ENCODE measurements around the gene DNAH1.

DNAH1 gene

GRCh38 chr3:52393131-52393807 lies 77.2 kb downstream of the DNAH1 start:
- Histone ChIP-seq H3K4me1 (no peaks in the 10 kb centered on the region), H3K9ac (no peak overlapping the region), H3K27ac (no peak overlapping the region), H3K9me3 (no peaks in the 10 kb centered on the region), H4K20me1 (no peaks in the 10 kb centered on the region), H3K4me2 (no peak overlapping the region), H3K36me3 (peaks cover 56% of the 10 kb centered on the region; the same call in 1 of the 2 replicates), H3K4me3 (no peak overlapping the region), H3K27me3 (no peaks in the 10 kb centered on the region)
- no peak for TF ChIP-seq Cebpa-rat (IDR thresholded peaks at IDR 0.05)

- no peaks in the 10 kb centered on the region for H3K27me3 ChIP-seq
- no peaks in the 10 kb centered on the region for H4K20me1 ChIP-seq
- H3K27ac ChIP-seq, result no peak overlapping the region
- no peak for TF ChIP-seq Cebpa-rat (IDR thresholded peaks at IDR 0.05)
- H3K36me3 ChIP-seq, result peaks cover 56% of the 10 kb centered on the region
- H3K9me3 ChIP-seq, result no peaks in the 10 kb centered on the region
- H3K4me2 ChIP-seq, result no peak overlapping the region
- H3K4me3 ChIP-seq, result no peak overlapping the region
- no peak overlapping the region for H3K9ac ChIP-seq
- H3K4me1 ChIP-seq, result no peaks in the 10 kb centered on the region
Observed at GRCh38 chr3:52393959-52394670, 78.0 kb downstream of the DNAH1 start.

- Histone ChIP-seq H3K4me3 (no peak overlapping the region), H3K27me3 (no peaks in the 10 kb centered on the region), H3K27ac (no peak overlapping the region), H3K9me3 (no peaks in the 10 kb centered on the region), H3K4me2 (no peak overlapping the region), H3K9ac (no peak overlapping the region), H3K36me3 (peaks cover 60% of the 10 kb centered on the region), H3K4me1 (no peaks in the 10 kb centered on the region), H4K20me1 (no peaks in the 10 kb centered on the region)
- TF ChIP-seq Cebpa-rat (IDR thresholded peaks at IDR 0.05), result no peak
Observed at GRCh38 chr3:52394751-52395502, 78.8 kb downstream of the DNAH1 start.

GRCh38 chr3:52395503-52395865 lies 79.4 kb downstream of the DNAH1 start:
- Histone ChIP-seq H3K4me1 (no peaks in the 10 kb centered on the region), H3K9me3 (no peaks in the 10 kb centered on the region)

GRCh38 chr3:52396011-52396906 lies 80.1 kb downstream of the DNAH1 start:
- H3K4me2 ChIP-seq, result no peak overlapping the region
- H3K4me3 ChIP-seq, result no peak overlapping the region
- no peak for TF ChIP-seq Cebpa-rat (IDR thresholded peaks at IDR 0.05)
- H3K9me3 ChIP-seq, result no peaks in the 10 kb centered on the region
- peaks cover 12% of the 10 kb centered on the region; the same call in 1 of the 2 replicates for H4K20me1 ChIP-seq
- no peaks in the 10 kb centered on the region for H3K27me3 ChIP-seq
- peaks cover 66% of the 10 kb centered on the region for H3K36me3 ChIP-seq
- H3K4me1 ChIP-seq, result no peaks in the 10 kb centered on the region
- no peak overlapping the region for H3K27ac ChIP-seq
- H3K9ac ChIP-seq, result no peak overlapping the region

More at GRCh38 chr3:52395503-52395865, 79.4 kb downstream of the DNAH1 start:
- Histone ChIP-seq H3K4me2 (no peak overlapping the region), H4K20me1 (0 out of 2 replicates have a peak, but pooled peaks cover 4% of the 10 kb centered on the region), H3K9ac (no peak overlapping the region), H3K27me3 (no peaks in the 10 kb centered on the region), H3K27ac (no peak overlapping the region), H3K4me3 (no peak overlapping the region), H3K36me3 (peaks cover 65% of the 10 kb centered on the region)
- no peak for TF ChIP-seq Cebpa-rat (IDR thresholded peaks at IDR 0.05)

- no peak overlapping the region for H3K9ac ChIP-seq
- no peak overlapping the region for H3K4me2 ChIP-seq
- H4K20me1 ChIP-seq, result peaks cover 20% of the 10 kb centered on the region
- no peaks in the 10 kb centered on the region for H3K27me3 ChIP-seq
- no peaks in the 10 kb centered on the region for H3K9me3 ChIP-seq
- H3K4me1 ChIP-seq, result no peaks in the 10 kb centered on the region
- peaks cover 66% of the 10 kb centered on the region for H3K36me3 ChIP-seq
- no peak overlapping the region for H3K27ac ChIP-seq
- no peak for TF ChIP-seq Cebpa-rat (IDR thresholded peaks at IDR 0.05)
- H3K4me3 ChIP-seq, result no peak overlapping the region
Observed at GRCh38 chr3:52396907-52397591, 80.9 kb downstream of the DNAH1 start.

GRCh38 chr3:52397676-52398399 lies 81.7 kb downstream of the DNAH1 start:
- Histone ChIP-seq H3K4me3 (no peak overlapping the region), H3K36me3 (peaks cover 69% of the 10 kb centered on the region), H4K20me1 (peaks cover 23% of the 10 kb centered on the region), H3K4me1 (no peaks in the 10 kb centered on the region), H3K27ac (no peak overlapping the region), H3K27me3 (no peaks in the 10 kb centered on the region), H3K9me3 (no peaks in the 10 kb centered on the region), H3K9ac (no peak overlapping the region), H3K4me2 (no peak overlapping the region)
- TF ChIP-seq Cebpa-rat (IDR thresholded peaks at IDR 0.05), result no peak

- Histone ChIP-seq H3K4me2 (no peak overlapping the region), H3K4me3 (no peak overlapping the region), H3K9me3 (no peaks in the 10 kb centered on the region), H3K9ac (no peak overlapping the region), H3K36me3 (peaks cover 70% of the 10 kb centered on the region), H3K4me1 (no peaks in the 10 kb centered on the region), H4K20me1 (peaks cover 30% of the 10 kb centered on the region), H3K27ac (no peak overlapping the region), H3K27me3 (no peaks in the 10 kb centered on the region)
- no peak for TF ChIP-seq Cebpa-rat (IDR thresholded peaks at IDR 0.05)
Observed at GRCh38 chr3:52398670-52399081, 82.6 kb downstream of the DNAH1 start.
